ENCODE results near the gene TNFAIP8. TPM values are rescaled to one million over a fixed set of nuclear protein-coding genes. Genes with fewer than 3 reads are reported as not detected.
A peak's percentile ranks its signal among the peaks of the same experiment; 100 is the strongest.

TNFAIP8 gene
- total and polyA plus RNA-seq, 7 experiments from 2014 or later, result 102 to 285 (median 156) TPM

DNA sequence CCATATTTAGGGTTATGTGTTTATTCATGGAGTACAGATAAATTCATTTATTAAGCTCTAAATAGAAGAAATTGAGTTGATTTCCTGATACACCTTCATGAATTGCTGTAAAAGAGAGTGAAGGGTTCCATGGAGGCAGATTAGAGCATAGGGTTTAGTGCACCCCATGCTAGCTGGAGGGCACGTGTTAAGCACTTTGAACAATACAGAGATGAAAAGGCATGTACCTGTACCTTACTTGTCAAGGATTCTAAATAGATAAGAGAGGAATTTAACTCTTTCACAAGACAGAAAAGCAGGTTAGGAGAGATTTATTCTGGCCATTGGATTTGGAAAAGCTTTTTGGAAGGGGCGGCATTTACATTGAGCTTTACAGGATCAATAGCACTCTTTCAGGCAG, 23.3 kb downstream of the TNFAIP8 start:
- H3K4me1 Mint-ChIP-seq, result peaks cover 48 to 90% (median 73%) of the 10 kb centered on the region in 7 donors
- Histone ChIP-seq H3K9me3 (ENCODE audit: control insufficient read depth in 2 of 3, low read length in 3 of 3) (no peaks in the 10 kb centered on the region), H3K27ac (ENCODE audit: low read depth, low read length) (no peak overlapping the region), H3K4me3 (ENCODE audit: low read length) (no peak overlapping the region), H3K4me1 (ENCODE audit: control insufficient read depth in 2 of 2, insufficient read depth in 2 of 2, low read length in 2 of 2) (peaks cover 21 to 77% of the 10 kb centered on the region in 2 donors), H3K27me3 (ENCODE audit: control insufficient read depth in 2 of 2, insufficient read depth in 2 of 2, low read length in 2 of 2) (no peaks in the 10 kb centered on the region), H3K36me3 (ENCODE audit: control insufficient read depth in 2 of 3, insufficient read depth in 3 of 3, low read length in 3 of 3) (no peaks in the 10 kb centered on the region)
- H3K4me3 Mint-ChIP-seq, result peak overlapping the region in 6 of 10 donors; percentile 4 to 63 (median 36)
- no peaks in the 10 kb centered on the region for H3K27me3 Mint-ChIP-seq
- peaks cover 0 to 3% (median 0%) of the 10 kb centered on the region in 11 donors for H3K9me3 Mint-ChIP-seq
- peaks cover 4 to 19% (median 17%) of the 10 kb centered on the region in 5 donors for H3K36me3 Mint-ChIP-seq
- ChIA-PET POLR2A (interaction anchor here (0.9 to 2.6 kb wide), 6 partner anchors 9 to 93 kb away, joined by 3 to 7 read pairs (median 4); no protein-coding TSS in a partner anchor), CTCF (interaction anchor here (0.6 to 1.2 kb wide), 3 partner anchors 55 to 164 kb away, joined by 3 read pairs; no protein-coding TSS in a partner anchor)
- ATAC-seq (no peak), DNase-seq (no peak)
- intact Hi-C loops (cut with micrococcal nuclease), result no loop called here
- peak overlapping the region; percentile 54 to 91 (median 76) for H3K27ac Mint-ChIP-seq

DNA sequence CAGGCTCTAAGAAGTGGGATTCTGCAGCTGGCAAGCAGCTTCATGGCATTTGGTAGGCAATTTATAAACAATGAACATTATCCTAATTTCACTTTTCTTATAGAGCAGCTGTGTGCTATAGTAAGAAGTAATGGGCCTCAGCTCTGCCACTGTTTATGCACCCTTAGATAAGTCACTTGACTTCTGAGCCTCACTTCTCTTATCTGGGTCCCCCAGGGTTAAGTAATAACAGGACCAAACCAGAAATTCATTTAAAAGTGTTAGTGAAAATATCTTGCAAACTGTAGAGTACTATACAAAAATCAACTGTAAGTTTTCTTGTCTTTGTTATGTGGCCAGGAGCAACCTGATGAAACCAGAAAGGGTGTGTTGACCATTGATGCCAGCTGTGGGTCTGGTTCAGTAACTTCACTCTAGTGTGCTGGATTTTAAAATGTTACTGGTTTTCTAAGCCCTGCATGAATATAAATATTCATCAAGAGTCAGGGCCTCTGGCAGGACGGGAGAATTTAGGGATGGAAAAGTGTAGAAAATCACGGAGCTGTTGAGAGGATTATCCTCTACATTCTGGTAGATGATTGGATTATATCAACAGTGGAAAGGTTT, 24.2 kb downstream of the TNFAIP8 start:
- no peaks in the 10 kb centered on the region for H3K27me3 Mint-ChIP-seq
- intact Hi-C loops (cut with micrococcal nuclease), result loop anchor here in 1 of 2 donors (2.0 kb wide), 1 partner anchor 13 kb away; no protein-coding TSS in a partner anchor
- H3K27ac ChIP-seq (ENCODE audit: low read depth, low read length), result peak overlapping the region; percentile 17

DNA sequence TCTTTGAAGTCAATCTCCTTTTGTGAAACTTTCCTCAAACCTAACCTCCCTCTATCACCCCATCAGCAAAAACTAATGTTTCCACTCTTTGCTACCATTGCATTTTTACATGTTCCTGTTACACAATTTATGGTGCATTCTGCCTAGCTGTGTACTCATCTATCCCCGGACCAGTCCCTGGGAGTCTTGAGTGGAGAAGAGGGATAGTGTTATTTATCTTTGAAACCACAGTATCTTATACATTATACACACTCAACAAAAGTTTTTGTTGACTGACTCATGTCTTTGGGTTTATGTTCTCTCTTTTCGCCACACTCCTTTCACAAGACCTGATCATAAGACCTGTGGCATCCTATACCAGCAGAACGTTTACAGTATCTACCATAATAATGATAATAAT, 26.4 kb downstream of the TNFAIP8 start:
- H3K4me3 Mint-ChIP-seq, result peak overlapping the region in 7 of 10 donors; percentile 11 to 65 (median 36)
- POLR2A ChIA-PET, result no interaction called here
- ATAC-seq, result peak; percentile 34
- no peaks in the 10 kb centered on the region for H3K27me3 Mint-ChIP-seq
- intact Hi-C loops (cut with micrococcal nuclease), result loop anchor here in 1 of 2 donors (1.0 kb wide), 2 partner anchors 8 to 9 kb away; no protein-coding TSS in a partner anchor
- no peak overlapping the region for H3K4me3 ChIP-seq (ENCODE audit: low read length)
- peaks cover 0 to 3% (median 0%) of the 10 kb centered on the region in 11 donors for H3K9me3 Mint-ChIP-seq
- CTCF ChIA-PET, result no interaction called here
- H3K27ac ChIP-seq (ENCODE audit: low read depth, low read length), result no peak overlapping the region
- H3K4me1 Mint-ChIP-seq, result peaks cover 63 to 98% (median 89%) of the 10 kb centered on the region in 7 donors
- H3K36me3 ChIP-seq (ENCODE audit: control insufficient read depth in 2 of 3, insufficient read depth in 3 of 3, low read length in 3 of 3), result no peaks in the 10 kb centered on the region
- H3K36me3 Mint-ChIP-seq, result peaks cover 4 to 19% (median 17%) of the 10 kb centered on the region in 5 donors
- no peaks in the 10 kb centered on the region for H3K27me3 ChIP-seq (ENCODE audit: control insufficient read depth in 2 of 2, insufficient read depth in 2 of 2, low read length in 2 of 2)
- DNase-seq, result no peak
- no peaks in the 10 kb centered on the region for H3K9me3 ChIP-seq (ENCODE audit: control insufficient read depth in 2 of 3, low read length in 3 of 3)
- H3K4me1 ChIP-seq (ENCODE audit: control insufficient read depth in 2 of 2, insufficient read depth in 2 of 2, low read length in 2 of 2), result peaks cover 34 to 79% of the 10 kb centered on the region in 2 donors
- H3K27ac Mint-ChIP-seq, result peak overlapping the region in 8 of 9 donors; percentile 10 to 93 (median 86)

More for the DNA sequence above, 24.2 kb downstream of the TNFAIP8 start:
- Histone ChIP-seq H3K4me1 (ENCODE audit: control insufficient read depth in 2 of 2, insufficient read depth in 2 of 2, low read length in 2 of 2) (peaks cover 31 to 77% of the 10 kb centered on the region in 2 donors), H3K36me3 (ENCODE audit: control insufficient read depth in 2 of 3, insufficient read depth in 3 of 3, low read length in 3 of 3) (no peaks in the 10 kb centered on the region), H3K9me3 (ENCODE audit: control insufficient read depth in 2 of 3, low read length in 3 of 3) (no peaks in the 10 kb centered on the region), H3K27me3 (ENCODE audit: control insufficient read depth in 2 of 2, insufficient read depth in 2 of 2, low read length in 2 of 2) (no peaks in the 10 kb centered on the region), H3K4me3 (ENCODE audit: low read length) (no peak overlapping the region)
- Mint-ChIP-seq H3K36me3 (peaks cover 4 to 19% (median 14%) of the 10 kb centered on the region in 5 donors), H3K9me3 (peaks cover 0 to 3% (median 0%) of the 10 kb centered on the region in 11 donors), H3K4me3 (peak overlapping the region in 2 of 10 donors; percentile 36 to 39), H3K27ac (peak overlapping the region in 8 of 9 donors; percentile 55 to 87 (median 82)), H3K4me1 (peaks cover 53 to 90% (median 77%) of the 10 kb centered on the region in 7 donors)
- ATAC-seq (no peak), DNase-seq (no peak)
- ChIA-PET POLR2A (interaction anchor here (0.8 to 2.6 kb wide), 6 partner anchors 33 to 65 kb away, joined by 3 to 8 read pairs (median 3); no protein-coding TSS in a partner anchor), CTCF (interaction anchor here (1.0 to 1.3 kb wide), 2 partner anchors 65 to 391 kb away, joined by 3 to 5 read pairs; no protein-coding TSS in a partner anchor)

DNA sequence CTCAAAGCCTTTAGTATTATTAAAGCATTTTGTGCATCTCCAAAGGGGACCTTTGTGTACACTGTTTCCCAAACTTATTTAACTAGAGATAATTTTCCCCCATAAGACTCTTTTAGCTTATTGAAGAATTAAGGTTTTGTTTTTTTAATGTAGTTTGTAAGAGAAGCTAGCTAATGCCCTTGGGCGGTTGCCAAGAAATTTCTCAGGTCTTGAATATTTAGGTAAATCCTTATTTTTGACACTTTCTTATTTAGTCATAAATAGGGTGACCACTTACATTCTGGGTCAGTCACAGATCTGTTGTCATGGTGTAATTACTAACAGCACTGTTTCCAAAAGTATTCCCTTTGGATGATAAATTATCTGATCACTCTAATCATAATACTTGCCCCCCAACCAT, 27.2 kb downstream of the TNFAIP8 start:
- H3K4me3 Mint-ChIP-seq, result peak overlapping the region in 3 of 10 donors; percentile 9 to 52 (median 31)
- ChIA-PET POLR2A (interaction anchor here (1.2 kb wide), 1 partner anchor 354 kb away, joined by 3 read pairs; no protein-coding TSS in a partner anchor), CTCF (no interaction called here)
- peaks cover 63 to 98% (median 89%) of the 10 kb centered on the region in 7 donors for H3K4me1 Mint-ChIP-seq
- peaks cover 34 to 79% of the 10 kb centered on the region in 2 donors for H3K4me1 ChIP-seq (ENCODE audit: control insufficient read depth in 2 of 2, insufficient read depth in 2 of 2, low read length in 2 of 2)
- no peak for ATAC-seq
- intact Hi-C loops (cut with micrococcal nuclease), result no loop called here
- no peak overlapping the region for H3K4me3 ChIP-seq (ENCODE audit: low read length)
- no peak overlapping the region for H3K27ac ChIP-seq (ENCODE audit: low read depth, low read length)
- H3K9me3 ChIP-seq (ENCODE audit: control insufficient read depth in 2 of 3, low read length in 3 of 3), result no peaks in the 10 kb centered on the region
- peak overlapping the region in 8 of 9 donors; percentile 28 to 93 (median 74) for H3K27ac Mint-ChIP-seq
- no peaks in the 10 kb centered on the region for H3K27me3 ChIP-seq (ENCODE audit: control insufficient read depth in 2 of 2, insufficient read depth in 2 of 2, low read length in 2 of 2)
- H3K27me3 Mint-ChIP-seq, result no peaks in the 10 kb centered on the region
- H3K36me3 ChIP-seq (ENCODE audit: control insufficient read depth in 2 of 3, insufficient read depth in 3 of 3, low read length in 3 of 3), result no peaks in the 10 kb centered on the region
- DNase-seq, result no peak
- peaks cover 0 to 3% (median 0%) of the 10 kb centered on the region in 11 donors for H3K9me3 Mint-ChIP-seq
- peaks cover 4 to 23% (median 13%) of the 10 kb centered on the region in 5 donors for H3K36me3 Mint-ChIP-seq

DNA sequence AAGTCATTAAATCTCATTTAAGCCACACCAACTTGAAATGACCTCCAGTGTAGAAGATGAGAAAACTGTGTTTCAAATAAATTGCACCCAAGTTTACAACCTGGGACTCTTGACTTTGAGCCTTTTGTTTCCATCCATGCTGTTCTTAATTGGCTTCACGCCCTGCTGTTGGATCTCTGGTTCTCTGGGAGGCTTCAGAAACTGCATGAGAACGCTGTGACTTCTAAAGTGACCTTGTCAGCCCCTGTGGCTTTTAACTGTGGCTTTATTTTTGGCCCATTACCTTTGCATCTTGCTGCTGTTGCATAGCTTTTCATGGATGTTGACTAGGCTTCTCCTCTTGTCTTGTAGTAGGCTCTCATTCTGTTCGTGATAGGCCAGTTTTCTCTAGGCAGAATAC, 29.3 kb downstream of the TNFAIP8 start:
- no peak for DNase-seq
- Histone ChIP-seq H3K27me3 (ENCODE audit: control insufficient read depth in 2 of 2, insufficient read depth in 2 of 2, low read length in 2 of 2) (no peaks in the 10 kb centered on the region), H3K27ac (ENCODE audit: low read depth, low read length) (peak overlapping the region; percentile 19), H3K4me3 (ENCODE audit: low read length) (no peak overlapping the region), H3K4me1 (ENCODE audit: control insufficient read depth in 2 of 2, insufficient read depth in 2 of 2, low read length in 2 of 2) (peaks cover 49 to 65% of the 10 kb centered on the region in 2 donors), H3K36me3 (ENCODE audit: control insufficient read depth in 2 of 3, insufficient read depth in 3 of 3, low read length in 3 of 3) (no peaks in the 10 kb centered on the region), H3K9me3 (ENCODE audit: control insufficient read depth in 2 of 3, low read length in 3 of 3) (no peaks in the 10 kb centered on the region)
- POLR2A ChIA-PET, result no interaction called here
- peaks cover 6 to 35% (median 19%) of the 10 kb centered on the region in 5 donors for H3K36me3 Mint-ChIP-seq
- peaks cover 71 to 97% (median 91%) of the 10 kb centered on the region in 7 donors for H3K4me1 Mint-ChIP-seq
- no peaks in the 10 kb centered on the region for H3K27me3 Mint-ChIP-seq
- intact Hi-C loops (cut with micrococcal nuclease), result no loop called here
- peaks cover 0 to 4% (median 0%) of the 10 kb centered on the region in 11 donors for H3K9me3 Mint-ChIP-seq
- no peak for ATAC-seq
- H3K4me3 Mint-ChIP-seq, result peak overlapping the region in 7 of 10 donors; percentile 14 to 67 (median 31)
- H3K27ac Mint-ChIP-seq, result peak overlapping the region; percentile 10 to 93 (median 86)
- CTCF ChIA-PET, result interaction anchor here (1.2 kb wide), 1 partner anchor 27 kb away, joined by 4 read pairs; no protein-coding TSS in a partner anchor

DNA sequence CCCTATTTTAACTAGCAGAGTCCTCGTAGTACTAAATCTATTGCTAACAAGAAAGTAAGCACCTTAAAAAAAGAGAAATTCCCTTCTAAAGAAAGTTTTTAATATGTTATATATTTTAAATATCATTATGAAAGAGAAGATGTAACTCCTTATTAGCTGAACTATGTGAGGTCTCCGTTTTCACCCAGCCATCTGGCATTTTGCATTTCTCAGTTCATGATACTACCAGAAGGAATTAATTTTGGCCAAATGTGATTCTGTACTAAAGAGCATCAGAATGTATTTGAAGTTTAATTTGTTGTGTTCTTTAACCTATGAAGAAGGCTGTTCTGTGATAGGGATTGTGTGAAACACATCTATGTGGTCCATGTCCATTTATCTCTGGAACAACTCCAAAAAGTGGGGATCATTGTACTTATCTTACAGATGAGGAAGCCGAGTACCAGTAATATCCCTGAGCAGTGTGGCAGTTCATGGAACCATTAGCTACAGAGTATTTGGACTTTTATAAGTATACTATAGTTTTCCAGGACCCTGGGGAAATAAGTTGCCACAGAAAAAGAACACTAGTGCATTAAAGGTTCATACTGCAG, 29.8 kb downstream of the TNFAIP8 start:
- Mint-ChIP-seq H3K4me3 (peak overlapping the region in 5 of 10 donors; percentile 7 to 67 (median 25)), H3K27me3 (no peaks in the 10 kb centered on the region), H3K27ac (peak overlapping the region; percentile 11 to 93 (median 86)), H3K9me3 (peaks cover 0 to 3% (median 0%) of the 10 kb centered on the region in 11 donors), H3K4me1 (peaks cover 71 to 98% (median 92%) of the 10 kb centered on the region in 7 donors), H3K36me3 (peaks cover 6 to 33% (median 17%) of the 10 kb centered on the region in 5 donors)
- ATAC-seq (no peak), DNase-seq (no peak)
- Histone ChIP-seq H3K4me3 (ENCODE audit: low read length) (no peak overlapping the region), H3K27me3 (ENCODE audit: control insufficient read depth in 2 of 2, insufficient read depth in 2 of 2, low read length in 2 of 2) (no peaks in the 10 kb centered on the region), H3K36me3 (ENCODE audit: control insufficient read depth in 2 of 3, insufficient read depth in 3 of 3, low read length in 3 of 3) (no peaks in the 10 kb centered on the region), H3K9me3 (ENCODE audit: control insufficient read depth in 2 of 3, low read length in 3 of 3) (no peaks in the 10 kb centered on the region), H3K4me1 (ENCODE audit: control insufficient read depth in 2 of 2, insufficient read depth in 2 of 2, low read length in 2 of 2) (peaks cover 49 to 60% of the 10 kb centered on the region in 2 donors), H3K27ac (ENCODE audit: low read depth, low read length) (peak overlapping the region; percentile 45)
- ChIA-PET POLR2A (interaction anchor here (0.7 to 1.1 kb wide), 2 partner anchors 18 to 46 kb away, joined by 3 read pairs; no protein-coding TSS in a partner anchor), CTCF (interaction anchor here (0.8 to 1.2 kb wide), 2 partner anchors 14 to 26 kb away, joined by 3 to 4 read pairs; no protein-coding TSS in a partner anchor)
- intact Hi-C loops (cut with micrococcal nuclease), result no loop called here

Data from naive thymus-derived CD4-positive, alpha-beta T cell (primary cell).